COLO829 (cell line): ENCODE data around the gene R3HDM4.
"Not testable (repeated sequence)": the region's sequence is repeated elsewhere in the genome, so short reads cannot be mapped to it uniquely, and the experiment has no call there.

ENCODE experiments used
- DNase-seq: peaks from one replicate; pipeline ENCODE4 v3.0.0; 2012; ENCODE audit warnings: low spot score

The R3HDM4 gene

GRCh38 chr19:854549-854948, 58.5 kb downstream of the R3HDM4 start:
- DNase-seq, result no peak

DNA sequence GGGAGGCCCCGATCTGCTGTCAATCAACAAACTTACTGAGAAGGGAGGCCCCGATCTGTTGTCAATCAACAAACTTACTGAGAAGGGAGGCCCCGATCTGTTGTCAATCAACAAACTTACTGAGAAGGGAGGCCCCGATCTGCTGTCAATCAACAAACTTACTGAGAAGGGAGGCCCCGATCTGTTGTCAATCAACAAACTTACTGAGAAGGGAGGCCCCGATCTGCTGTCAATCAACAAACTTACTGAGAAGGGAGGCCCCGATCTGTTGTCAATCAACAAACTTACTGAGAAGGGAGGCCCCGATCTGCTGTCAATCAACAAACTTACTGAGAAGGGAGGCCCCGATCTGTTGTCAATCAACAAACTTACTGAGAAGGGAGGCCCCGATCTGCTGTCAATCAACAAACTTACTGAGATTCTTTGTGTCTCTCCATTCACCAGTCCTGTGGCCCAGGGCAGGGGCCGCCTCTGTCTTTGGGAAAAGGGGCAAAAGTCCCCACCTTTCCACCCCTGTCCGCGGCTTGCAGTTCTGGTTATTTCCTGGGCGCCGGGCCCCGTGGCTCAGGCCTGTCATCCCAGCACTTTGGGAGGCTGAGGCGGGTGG, 59.3 kb downstream of the R3HDM4 start:
- not testable (repeated sequence) for DNase-seq

GRCh38 chr19:853014-853585, 59.9 kb downstream of the R3HDM4 start:
- no peak for DNase-seq

DNA sequence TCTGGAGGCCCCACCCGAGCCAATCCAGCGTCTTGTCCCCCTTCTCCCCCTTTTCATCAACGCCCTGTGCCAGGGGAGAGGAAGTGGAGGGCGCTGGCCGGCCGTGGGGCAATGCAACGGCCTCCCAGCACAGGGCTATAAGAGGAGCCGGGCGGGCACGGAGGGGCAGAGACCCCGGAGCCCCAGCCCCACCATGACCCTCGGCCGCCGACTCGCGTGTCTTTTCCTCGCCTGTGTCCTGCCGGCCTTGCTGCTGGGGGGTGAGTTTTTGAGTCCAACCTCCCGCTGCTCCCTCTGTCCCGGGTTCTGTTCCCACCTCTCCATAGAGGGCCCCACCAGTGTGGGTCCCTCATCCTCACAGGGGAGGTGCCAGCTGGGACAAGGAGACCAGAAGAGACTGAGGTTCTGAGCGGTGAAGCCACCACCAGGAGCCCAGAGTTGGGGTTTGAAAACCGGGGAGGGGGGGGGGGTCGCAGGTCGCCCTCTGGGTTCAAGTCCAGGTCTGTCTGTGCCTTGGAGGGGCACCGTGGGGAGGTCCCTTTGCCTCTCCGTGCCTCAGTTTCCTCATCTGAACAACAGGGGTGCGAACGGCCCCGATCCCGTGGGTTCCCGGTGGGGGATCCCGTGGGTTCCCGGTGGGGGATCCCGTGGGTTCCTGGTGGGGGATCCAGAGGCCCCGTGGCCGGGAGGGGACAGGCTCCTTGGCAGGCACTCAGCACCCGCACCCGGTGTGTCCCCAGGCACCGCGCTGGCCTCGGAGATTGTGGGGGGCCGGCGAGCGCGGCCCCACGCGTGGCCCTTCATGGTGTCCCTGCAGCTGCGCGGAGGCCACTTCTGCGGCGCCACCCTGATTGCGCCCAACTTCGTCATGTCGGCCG, 60.6 kb downstream of the R3HDM4 start, which contains the start of gene ELANE:
ELANE (plus strand) TSS at position 168 of the 878 bp plus-strand sequence; CDS start at position 194, 26 bp downstream.
- no peak for DNase-seq

- DNase-seq, result no peak
Observed at GRCh38 chr19:850979-851335, 62.1 kb downstream of the R3HDM4 start.

- no peak for DNase-seq
Observed at GRCh38 chr19:850221-850978, 62.6 kb downstream of the R3HDM4 start.

GRCh38 chr19:849195-849594, 63.8 kb downstream of the R3HDM4 start:
- not testable (repeated sequence) for DNase-seq

GRCh38 chr19:848386-848921, 64.6 kb downstream of the R3HDM4 start:
- DNase-seq, result no peak
